RKO (cell line): ENCODE results near the gene PFKFB3.
"Not testable (repeated sequence)": the region's sequence is repeated elsewhere in the genome, so short reads cannot be mapped to it uniquely, and the experiment has no call there.

Source experiments
- DNase-seq: peaks from one replicate; pipeline ENCODE4 v3.0.0-alpha.2; 2016; ENCODE audit warnings: low spot score

PFKFB3 gene

DNA sequence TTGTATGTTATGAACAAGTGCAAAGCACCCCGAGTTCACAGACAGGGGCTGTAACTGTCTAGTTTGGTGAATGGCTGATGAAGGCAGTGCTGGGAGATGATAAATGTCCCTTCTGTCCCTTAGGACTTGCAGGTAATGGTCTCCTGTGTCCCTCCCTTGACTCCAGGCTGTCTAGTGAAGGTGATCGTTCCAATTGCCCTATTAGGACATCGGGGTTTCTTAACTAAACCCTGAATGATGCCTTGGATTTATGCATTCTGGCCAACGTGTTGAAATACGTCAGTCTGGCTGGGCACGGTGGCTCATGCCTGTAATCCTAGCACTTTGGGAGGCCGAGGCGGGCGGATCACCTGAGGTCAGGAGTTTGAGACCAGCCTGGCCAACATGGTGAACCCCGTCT is 69.4 kb downstream of the PFKFB3 start:
- DNase-seq: no peak

DNA sequence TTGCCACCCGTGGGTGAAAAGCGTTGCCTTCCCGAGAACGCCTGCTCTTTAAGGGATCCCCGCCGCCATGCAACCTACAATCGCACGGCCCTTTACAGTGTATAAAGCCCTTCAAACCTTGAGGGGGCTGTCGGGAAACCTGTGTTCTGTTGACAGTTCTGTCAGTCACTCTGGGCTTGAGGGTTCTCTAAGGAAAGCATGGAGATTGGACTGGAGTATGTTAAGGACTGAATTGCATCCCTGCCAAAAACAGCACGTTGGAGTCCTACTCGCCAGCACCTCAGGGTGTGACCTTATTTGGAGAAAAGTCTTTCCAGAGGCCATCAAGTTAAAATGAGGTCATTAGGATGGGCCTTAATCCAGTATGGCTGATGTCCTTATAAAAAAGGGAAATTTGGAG is 70.6 kb downstream of the PFKFB3 start:
- DNase-seq: no peak

DNA sequence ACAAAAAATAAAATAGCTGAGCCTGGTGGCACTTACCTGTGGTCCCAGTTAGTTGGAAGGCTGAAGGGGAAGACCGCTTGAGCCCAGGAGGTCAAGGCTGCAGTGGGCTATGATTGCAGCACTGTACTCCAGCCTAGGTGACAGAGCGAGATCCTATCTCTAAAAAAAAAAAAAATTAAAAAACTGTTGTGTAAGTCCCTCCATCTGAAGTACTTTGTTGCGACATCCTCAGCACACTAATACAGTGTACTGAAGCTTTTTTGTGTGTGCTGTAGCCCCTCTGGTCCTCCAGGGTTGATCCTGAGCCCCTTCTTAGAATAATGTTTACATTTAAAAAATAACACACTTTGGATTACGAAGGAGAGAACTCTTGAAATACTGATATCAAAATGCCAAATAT is 71.3 kb downstream of the PFKFB3 start:
- DNase-seq: no peak

DNA sequence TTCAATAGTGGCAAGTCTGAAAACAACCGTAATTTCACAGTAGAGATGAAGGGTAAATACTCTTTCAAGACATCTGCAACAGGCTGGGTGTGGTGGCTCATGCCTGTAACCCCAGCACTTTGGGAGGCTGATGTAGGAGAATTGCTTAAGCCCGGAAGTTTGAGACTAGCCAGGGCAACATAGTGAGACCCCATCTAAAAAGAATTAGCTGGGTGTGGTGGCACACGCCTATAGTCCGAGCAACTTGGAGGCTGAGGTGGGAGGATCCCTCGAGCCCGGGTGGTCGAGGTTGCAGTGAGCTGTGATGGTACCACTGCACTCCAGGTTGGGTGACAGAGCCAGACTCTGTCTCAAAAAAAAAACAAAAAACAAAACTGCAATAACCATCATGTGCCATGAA is 71.8 kb downstream of the PFKFB3 start:
- no peak for DNase-seq

DNA sequence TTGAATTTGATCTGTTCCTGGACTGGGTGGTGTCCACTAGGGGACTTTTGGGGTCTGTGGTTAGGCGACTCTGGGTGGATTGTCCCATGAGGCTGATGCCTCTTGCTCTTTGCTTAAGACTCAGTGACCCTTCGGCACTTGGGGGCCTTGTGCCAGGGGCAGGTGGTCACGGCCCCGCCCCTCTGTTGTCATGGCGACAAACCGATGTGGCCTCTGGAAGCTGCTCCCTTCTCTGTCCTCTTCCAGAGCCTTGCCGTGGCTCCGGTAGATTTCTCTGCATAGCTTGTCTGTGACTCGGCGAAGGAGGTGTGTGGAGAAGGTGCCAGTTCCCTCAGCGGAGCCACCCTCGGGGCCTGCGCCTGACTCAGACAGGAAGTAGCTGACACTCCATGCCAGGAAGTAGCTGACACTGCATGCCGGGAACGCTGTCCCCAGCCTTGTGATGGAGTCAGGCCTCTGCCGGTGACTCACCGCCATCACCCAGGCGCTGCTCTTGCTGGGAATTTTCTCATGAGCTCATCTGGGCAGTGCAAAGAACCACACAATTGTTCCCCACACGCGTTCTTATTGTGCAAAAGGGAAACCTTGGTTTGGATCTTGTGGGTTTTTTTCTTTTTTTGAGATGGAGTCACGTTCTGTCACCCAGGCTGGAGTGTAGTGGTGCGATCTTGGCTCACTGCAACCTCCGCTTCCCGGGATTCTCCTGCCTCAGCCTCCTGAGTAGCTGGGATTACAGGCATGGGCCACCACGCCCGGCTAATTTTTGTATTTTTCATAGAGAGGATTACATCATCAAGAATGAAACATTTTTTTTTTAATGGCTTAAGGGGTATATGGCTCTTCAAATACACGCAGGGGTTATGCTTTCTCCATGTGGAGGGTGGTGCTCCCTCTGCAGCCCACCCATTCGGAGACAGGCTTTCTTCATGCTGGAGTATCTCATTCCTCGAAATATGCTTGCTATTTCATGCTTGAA is 72.6 kb downstream of the PFKFB3 start:
- DNase-seq: peak; percentile 100

DNA sequence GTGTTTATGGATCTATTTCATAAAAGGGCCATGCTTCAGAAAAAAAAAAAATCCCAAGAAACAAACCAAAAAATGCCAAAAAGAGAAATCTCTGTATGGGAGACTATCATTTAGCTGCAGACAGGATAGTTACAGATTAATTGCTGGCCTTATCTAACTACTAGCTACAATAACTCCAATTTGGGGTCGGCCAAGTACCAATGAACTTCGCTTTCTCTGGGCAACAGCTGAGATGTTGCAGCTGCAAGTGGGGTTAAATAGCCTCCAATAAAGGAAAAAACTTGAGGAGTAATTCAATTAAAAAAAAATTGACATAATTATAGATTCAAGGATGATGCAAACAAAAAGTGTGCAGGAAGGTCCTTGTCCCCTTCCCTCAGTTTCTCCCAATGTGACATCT is 73.6 kb downstream of the PFKFB3 start:
- DNase-seq: no peak

DNA sequence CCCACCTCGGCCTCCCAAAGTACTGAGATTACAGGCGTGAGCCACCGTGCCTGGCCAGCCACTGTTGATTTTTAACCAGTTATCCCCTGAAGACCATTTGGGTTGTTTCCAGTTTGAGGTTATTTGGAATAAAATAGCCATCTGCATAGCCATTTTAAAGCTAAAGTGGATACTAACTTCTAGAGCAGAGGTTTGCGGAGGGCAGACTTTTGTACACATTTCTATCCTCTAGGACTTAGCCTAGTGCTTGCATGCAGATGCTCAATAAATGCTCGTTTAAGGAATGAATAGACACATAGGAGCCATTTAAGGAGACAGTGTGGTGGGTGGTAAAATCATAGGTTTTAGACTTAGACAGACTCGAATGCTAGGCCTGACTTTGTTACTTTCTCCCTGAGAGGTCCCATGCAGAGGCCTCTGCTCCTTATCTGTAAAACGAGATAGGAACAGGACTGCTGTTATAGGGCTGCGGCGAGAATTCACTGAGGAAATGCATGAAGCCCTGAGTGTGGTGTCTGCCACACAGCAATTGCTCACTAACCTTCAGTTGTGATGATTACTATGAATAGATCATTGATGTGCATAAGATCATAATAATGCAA is 75.9 kb downstream of the PFKFB3 start:
- DNase-seq: no peak

DNA sequence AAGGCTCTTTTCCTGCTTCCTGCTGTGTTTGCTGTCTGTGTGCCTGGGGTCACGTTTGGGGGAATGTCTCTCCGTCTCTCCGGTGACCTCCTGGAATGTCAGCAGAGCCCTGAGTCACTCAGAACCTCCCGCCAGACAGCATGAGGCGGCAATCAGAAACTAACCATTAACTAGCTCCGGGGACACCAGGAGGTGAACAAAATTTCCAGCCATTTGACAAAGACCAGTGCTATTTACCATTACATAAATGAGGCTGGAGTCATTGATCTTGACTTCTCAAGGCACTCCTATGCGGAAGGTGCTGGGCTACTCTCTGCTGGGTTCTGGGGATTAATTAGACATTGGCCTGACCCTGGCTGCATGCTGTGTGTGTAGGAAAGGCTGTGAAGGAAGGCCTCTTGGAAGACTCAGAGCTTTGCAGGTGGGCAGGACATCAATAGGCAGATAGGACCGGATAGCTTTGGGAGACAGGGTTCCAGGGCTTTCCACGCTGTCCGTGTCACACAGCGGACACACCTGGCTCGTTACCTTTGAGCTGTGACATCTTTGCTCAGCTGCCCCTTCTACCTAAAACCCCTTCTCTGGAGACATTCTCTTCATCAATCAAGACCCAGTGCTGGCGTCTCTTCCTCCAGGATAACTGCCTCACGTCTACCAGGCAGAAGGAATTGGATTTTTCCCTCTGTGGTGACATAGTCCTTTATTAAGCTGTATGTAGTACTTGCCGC is 77.0 kb downstream of the PFKFB3 start:
- DNase-seq: peak; percentile 32

DNA sequence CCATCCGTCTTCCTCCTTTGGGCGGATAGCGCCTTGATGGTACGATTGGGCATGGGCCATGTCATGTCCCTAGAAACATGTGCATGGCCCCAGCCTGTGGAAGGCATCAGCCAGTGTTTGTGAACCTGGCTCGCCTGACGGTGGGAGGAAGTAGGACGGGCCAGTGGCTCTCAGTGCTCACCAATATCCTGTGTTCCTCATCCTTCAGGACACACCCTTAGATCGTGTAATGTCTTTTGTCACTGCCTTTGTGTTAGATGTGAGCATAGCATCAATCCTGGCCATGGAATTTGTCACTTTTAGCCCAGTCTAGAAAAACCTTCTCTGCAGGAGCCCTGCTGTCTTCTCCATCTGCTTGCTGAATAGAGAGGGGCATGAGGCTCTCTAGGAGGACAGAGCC is 77.6 kb downstream of the PFKFB3 start:
- no peak for DNase-seq

DNA sequence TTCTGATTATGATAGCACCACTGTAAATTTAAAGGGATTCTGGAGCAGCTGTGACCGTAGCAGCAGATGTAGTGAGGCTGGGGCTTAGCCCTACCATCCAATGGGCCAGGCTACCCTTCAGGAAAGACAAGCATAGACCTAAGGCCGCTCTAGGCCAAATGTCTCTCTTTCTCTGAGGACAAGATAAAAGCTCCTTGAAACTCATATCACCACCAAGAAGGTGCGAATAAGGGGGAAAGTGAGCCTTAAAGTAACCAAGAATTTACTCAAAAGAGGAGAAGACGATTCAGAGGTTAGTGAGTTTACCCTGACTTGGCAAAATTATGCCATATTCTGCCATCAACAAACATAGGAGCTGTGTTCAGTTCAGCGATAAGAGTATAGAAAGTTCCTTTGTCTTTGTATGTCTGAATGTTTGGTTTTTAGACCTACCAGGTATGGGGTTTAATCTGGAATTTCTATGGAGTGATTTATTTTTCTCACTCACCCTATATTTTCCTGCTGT is 79.8 kb downstream of the PFKFB3 start:
- DNase-seq: no peak

DNA sequence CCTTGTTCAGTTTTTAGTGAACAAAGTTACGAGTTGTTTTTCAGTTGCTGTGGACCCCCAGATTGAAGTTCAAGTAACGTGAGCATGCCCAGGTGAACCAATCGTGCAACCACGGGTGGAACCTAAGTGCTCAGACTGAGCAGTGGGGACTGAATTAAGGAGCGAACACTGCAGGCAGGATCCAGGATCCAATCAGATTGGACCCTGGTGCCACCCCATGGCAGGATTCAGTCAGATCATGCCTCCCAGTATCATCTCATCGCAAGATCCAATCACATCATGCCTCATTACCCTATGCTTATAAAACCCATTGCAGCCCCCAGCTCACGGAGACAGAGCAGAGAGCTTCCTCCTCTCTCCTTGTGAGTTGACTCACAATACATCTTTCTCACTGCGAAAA is 80.9 kb downstream of the PFKFB3 start:
- DNase-seq: no peak

DNA sequence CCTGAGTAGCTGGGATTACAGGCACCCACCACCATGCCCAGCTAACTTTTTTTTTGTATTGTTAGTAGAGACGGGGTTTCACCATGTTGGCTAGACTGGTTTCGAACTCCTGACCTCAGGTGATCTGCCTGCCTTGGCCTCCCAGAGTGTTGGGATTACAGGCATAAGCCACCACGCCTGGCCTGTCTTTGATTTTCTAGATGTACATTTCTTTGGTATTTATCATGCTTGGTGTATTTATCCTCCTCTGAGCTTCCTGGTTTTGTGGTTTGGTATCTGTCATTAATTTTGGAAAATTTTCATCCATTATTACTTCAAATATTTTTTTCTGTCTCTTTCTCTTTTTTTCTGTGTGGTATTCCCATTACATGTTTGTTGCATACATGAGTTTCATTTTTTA is 87.9 kb downstream of the PFKFB3 start:
- not testable (repeated sequence) for DNase-seq

DNA sequence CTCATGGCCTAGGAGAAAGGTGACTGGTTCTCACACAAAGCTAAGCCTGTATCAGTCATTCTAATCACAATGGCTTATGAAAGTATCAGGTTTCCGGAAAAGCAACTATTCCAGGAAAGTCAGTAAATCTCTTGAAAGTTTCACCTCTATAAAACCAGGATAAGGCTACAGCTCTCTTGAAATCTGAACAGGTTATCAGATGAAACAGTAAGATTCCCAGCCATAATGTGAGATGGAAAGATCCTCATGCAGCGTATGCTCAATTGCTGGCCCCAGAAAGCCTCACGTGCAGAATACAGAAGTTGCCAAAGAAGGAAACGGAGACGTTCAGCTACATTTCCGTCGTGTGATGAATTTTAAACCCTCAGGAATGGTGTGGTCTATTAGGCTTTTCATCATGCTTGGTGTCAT is 90.0 kb downstream of the PFKFB3 start:
- no peak for DNase-seq

DNA sequence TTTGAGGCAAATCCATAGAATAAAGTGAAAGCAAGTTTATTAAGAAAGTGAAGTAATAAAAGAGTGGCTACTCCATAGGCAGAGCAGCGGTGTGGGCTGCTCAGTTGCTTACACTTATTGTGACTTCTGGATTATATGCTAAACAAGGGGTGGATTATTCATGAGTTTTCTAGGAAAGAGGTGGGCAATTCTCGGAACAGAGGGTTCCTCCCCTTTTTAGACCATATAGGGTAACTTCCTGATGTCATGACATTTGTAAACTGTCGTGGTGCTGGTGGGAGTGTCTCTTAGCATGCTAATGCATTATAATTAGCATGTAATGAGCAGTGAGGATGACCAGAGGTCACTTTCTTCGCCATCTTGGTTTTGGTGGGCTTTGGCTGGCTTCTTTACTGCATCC is 93.7 kb downstream of the PFKFB3 start:
- DNase-seq: not testable (repeated sequence)

DNA sequence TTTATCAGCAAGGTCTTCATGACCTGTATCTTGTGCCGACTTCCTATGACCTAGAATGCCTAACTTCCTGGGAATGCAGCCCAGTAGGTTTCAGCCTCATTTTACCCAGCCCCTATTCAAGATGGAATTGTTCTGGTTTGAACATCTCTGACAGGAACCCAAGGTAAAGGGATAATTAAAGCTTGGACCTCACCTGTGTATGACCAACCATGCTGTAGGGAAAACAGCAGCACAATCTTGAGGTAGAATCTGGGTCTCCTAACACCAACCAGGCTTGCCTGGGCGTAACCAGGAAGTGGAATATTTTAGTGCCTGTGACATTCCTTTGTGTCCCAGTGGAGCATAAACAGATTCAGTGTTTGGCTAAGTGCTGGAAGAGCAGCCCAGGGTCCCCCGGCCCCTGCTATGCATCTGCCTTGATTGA is 94.1 kb downstream of the PFKFB3 start:
- DNase-seq: no peak

DNA sequence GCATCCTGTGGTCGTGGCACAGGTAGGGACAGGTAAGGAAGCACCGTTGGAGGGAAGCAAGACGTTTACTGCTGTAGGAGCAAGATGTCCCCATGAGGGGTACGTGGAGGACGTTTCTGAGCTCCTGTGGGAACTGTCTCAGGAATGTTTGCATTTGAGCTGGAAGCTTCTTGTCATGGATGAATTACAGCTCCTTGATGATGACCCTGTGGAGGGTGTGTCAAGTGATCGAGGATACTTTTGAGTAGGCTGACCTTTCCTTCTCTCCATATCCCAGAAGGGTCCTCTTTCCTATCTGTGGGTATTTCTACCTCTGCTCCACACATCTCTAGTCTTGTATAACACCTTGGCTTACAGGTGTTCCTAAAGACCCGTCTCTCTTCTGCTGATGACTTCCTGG is 94.8 kb downstream of the PFKFB3 start:
- no peak for DNase-seq

DNA sequence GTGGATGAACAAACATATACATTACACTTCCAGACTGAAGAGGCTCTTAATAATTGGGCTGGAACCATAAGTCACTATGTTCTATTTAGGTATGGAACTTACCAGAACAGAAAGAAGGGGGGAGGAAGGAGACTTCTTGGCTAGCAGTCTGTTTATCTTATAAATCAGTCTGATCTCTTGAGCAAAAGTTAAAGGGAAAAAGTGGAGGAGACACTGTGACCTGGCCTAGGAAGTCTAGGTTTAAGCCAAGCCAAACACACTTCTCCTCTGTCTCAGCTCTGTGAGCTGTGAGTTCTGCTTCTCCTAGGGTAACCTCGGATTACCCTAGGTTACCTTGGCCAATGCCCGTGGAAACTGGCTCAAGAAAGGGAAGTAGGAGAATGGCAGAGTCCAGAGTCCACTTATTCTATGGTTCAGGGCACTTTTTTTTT is 95.2 kb downstream of the PFKFB3 start:
- no peak for DNase-seq

DNA sequence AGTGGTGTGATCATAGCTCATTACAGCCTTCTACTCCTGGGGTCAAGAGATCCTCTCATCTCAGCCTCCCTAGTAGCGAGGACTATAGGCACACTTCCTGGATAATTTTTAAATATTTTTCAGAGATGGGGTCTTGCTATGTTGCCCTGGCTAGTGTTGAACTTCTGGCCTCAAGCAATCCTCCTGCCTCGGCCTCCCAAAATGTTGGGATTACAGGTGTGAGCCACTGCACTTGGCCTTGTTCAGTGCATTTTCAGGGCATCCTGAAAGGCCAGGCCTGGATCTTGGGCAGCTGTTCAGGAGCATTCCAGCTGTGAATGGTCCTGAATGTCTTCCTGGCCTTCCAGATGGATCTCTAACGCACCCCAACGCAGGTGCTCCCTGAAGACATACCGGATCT is 95.7 kb downstream of the PFKFB3 start:
- DNase-seq: no peak

DNA sequence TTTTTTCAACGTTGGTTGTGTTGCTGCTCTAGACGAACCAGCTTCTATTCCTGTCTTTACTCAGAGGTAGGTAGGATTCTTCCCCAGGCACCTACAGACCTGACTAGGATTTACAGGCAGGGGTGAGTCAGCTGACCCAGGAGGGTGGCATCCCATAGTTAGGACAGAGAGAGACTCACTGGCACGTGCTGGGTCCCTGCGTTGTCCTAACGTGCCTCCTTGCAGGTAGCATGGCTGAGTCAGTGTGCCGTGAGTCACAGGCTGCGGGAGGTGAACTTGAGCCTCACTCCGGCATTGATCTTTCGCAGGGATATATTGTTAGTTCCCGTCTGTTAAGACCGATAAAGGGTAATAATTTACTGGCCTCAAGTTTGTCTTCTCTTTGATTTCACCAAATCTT is 96.5 kb downstream of the PFKFB3 start:
- no peak for DNase-seq

DNA sequence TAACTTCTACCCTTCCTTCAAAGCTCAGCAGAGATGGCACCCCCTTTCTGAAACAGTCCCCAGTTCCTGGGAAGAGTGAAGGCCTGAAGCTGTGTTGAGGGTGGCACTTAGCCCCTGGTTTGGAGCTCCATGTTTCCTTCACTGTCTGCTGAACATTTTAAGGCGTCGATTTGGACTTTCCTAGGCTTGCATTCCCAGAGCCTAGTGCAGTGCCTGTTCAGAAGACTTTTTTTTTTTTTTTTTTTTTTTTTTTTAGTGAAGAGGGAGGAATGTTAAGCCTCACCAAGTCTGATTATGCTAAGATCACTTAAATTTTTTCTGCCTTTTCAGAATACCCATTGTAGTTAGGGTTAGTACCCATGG is 97.0 kb downstream of the PFKFB3 start:
- no peak for DNase-seq

DNA sequence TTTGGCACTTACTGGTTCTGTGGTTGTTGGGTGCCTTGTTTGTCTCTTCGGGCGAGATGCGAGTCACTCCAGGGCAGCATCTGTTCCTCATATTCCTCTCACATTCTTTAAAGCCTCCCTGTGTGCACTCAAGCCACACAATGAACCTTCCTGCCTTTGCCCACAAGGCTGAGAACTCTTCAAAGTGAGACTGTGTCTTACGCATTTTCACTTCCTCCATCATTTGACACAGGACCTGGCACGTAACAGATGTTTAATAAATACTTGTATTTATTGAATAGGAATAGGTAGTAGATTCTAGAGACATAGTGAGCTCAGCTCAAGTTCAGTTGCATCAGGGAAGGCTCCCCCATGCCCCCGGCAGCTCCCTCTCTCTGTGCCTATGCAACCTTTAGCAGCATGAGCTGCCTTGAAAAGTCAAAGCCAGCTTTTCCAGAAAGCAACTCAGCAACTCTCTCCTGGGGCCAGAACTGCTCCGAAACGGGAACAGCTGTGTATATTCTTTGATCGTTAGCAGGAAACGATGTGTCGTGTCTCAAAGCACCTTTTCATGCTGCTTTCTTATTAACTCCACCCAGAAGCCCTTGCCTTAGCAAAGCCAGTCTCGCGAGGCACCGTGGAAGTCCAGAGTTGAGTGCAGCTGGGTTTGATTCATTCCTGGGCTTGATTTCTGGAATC is 97.5 kb downstream of the PFKFB3 start:
- DNase-seq: no peak

DNA sequence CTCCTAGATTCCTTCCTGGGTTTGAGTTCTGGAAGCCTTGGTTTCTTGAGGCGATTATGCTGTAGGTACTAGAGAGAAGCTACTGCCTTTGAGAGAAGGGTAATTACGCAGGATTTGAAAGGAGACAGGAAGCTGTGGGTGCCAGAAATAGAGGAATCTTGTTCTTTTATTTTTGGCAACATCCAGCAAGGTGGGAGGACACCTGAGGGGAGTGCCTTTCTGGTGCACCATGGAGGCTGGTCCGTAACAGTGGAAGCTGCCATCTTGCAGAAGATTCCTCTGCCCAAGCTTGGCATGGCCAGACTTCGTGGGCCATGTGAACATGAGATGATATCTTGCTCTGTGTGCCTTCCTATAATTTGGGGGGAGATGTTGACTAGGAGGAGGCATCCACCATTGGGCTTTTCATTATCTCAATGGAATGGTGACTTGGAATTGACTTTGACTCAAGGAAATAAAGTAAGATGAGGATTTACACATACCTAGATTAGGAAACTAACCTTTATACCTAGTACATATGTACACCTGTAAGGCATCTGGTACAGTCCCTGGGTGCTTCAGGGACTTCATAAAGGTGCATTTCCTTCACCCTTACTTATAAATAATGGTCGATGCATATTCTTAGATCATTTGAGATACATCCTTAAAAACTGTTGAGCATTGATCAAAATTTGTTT is 98.2 kb downstream of the PFKFB3 start:
- no peak for DNase-seq
